Measurements from ENCODE around the gene FARP1.

Gene FARP1

GRCh38 chr13:98260357-98261164 is 117.7 kb downstream of the FARP1 start:
- H3K18ac ChIP-seq (ENCODE audit: low read length), result peak overlapping the region; percentile 71

GRCh38 chr13:98261165-98261702 is 118.3 kb downstream of the FARP1 start:
- Histone ChIP-seq H3K4me2 (ENCODE audit: low read length) (no peak overlapping the region), H3K27ac (ENCODE audit: low read depth, low read length) (no peak overlapping the region), H3K4me1 (ENCODE audit: control insufficient read depth in 1 of 2, insufficient read depth in 2 of 2, low read length in 2 of 2) (peaks cover 12 to 19% of the 10 kb centered on the region in 2 experiments), H3K23ac (ENCODE audit: low read length) (no peak overlapping the region), H4K8ac (ENCODE audit: low read depth, low read length) (no peak overlapping the region), H3K4ac (ENCODE audit: low read depth, low read length) (peak overlapping the region; percentile 17), H2BK5ac (ENCODE audit: low read depth, low read length, poor library complexity) (no peak overlapping the region), H4K12ac (ENCODE audit: low read depth, low read length) (no peak overlapping the region), H2AFZ (ENCODE audit: insufficient read depth, low read length, poor library complexity) (no peak overlapping the region), H3K36me3 (ENCODE audit: control insufficient read depth in 1 of 2, insufficient read depth in 2 of 2, low read length in 2 of 2) (no peaks in the 10 kb centered on the region), H3K79me1 (ENCODE audit: low read length) (peaks cover 5% of the 10 kb centered on the region), H3K27me3 (ENCODE audit: insufficient read depth, low read length) (no peaks in the 10 kb centered on the region), H4K91ac (ENCODE audit: low read depth, low read length) (no peak overlapping the region), H3K14ac (ENCODE audit: low read length) (no peak overlapping the region), H3K18ac (ENCODE audit: low read length) (peak overlapping the region; percentile 71), H2BK120ac (ENCODE audit: insufficient read depth, low read length, poor library complexity) (no peak overlapping the region), H3K4me3 (ENCODE audit: low read depth, low read length) (no peak overlapping the region), H3K9ac (ENCODE audit: low read length) (no peak overlapping the region), H2BK12ac (ENCODE audit: low read length) (no peak overlapping the region), H2AK5ac (ENCODE audit: low read length) (peak overlapping the region; percentile 14), H3K79me2 (ENCODE audit: control insufficient read depth, insufficient read depth, low read length, poor library complexity) (no peaks in the 10 kb centered on the region), H3K9me3 (ENCODE audit: insufficient read depth, low read depth, low read length) (no peaks in the 10 kb centered on the region)
- no CpG with 5 or more reads among the region's 6 CpGs for WGBS (ENCODE audit: extremely low coverage, insufficient coverage, insufficient read length)
- no peak for DNase-seq

More at GRCh38 chr13:98260357-98261164, 117.7 kb downstream of the FARP1 start:
- Histone ChIP-seq H2BK12ac (ENCODE audit: low read length) (no peak overlapping the region), H3K27ac (ENCODE audit: low read depth, low read length) (peak overlapping the region; percentile 14), H3K4me1 (ENCODE audit: control insufficient read depth in 1 of 2, insufficient read depth in 2 of 2, low read length in 2 of 2) (peaks cover 9 to 16% of the 10 kb centered on the region in 2 experiments), H2AK5ac (ENCODE audit: low read length) (peak overlapping the region; percentile 14), H4K8ac (ENCODE audit: low read depth, low read length) (no peak overlapping the region), H3K14ac (ENCODE audit: low read length) (no peak overlapping the region), H3K4me2 (ENCODE audit: low read length) (no peak overlapping the region), H2AFZ (ENCODE audit: insufficient read depth, low read length, poor library complexity) (no peak overlapping the region), H3K23ac (ENCODE audit: low read length) (no peak overlapping the region), H3K4me3 (ENCODE audit: low read depth, low read length) (no peak overlapping the region), H3K79me2 (ENCODE audit: control insufficient read depth, insufficient read depth, low read length, poor library complexity) (no peaks in the 10 kb centered on the region), H4K12ac (ENCODE audit: low read depth, low read length) (no peak overlapping the region), H4K91ac (ENCODE audit: low read depth, low read length) (no peak overlapping the region), H2BK5ac (ENCODE audit: low read depth, low read length, poor library complexity) (no peak overlapping the region), H3K9ac (ENCODE audit: low read length) (no peak overlapping the region), H3K4ac (ENCODE audit: low read depth, low read length) (peak overlapping the region; percentile 17), H3K27me3 (ENCODE audit: insufficient read depth, low read length) (no peaks in the 10 kb centered on the region), H3K9me3 (ENCODE audit: insufficient read depth, low read depth, low read length) (no peaks in the 10 kb centered on the region), H3K36me3 (ENCODE audit: control insufficient read depth in 1 of 2, insufficient read depth in 2 of 2, low read length in 2 of 2) (no peaks in the 10 kb centered on the region), H3K79me1 (ENCODE audit: low read length) (peaks cover 2% of the 10 kb centered on the region), H2BK120ac (ENCODE audit: insufficient read depth, low read length, poor library complexity) (no peak overlapping the region)
- no CpG with 5 or more reads among the region's 8 CpGs for WGBS (ENCODE audit: extremely low coverage, insufficient coverage, insufficient read length)
- no peak for DNase-seq

GRCh38 chr13:98262292-98262691 is 119.4 kb downstream of the FARP1 start:
- H2AK5ac ChIP-seq (ENCODE audit: low read length), result no peak overlapping the region
- H3K27ac ChIP-seq (ENCODE audit: low read depth, low read length), result no peak overlapping the region
- H2BK12ac ChIP-seq (ENCODE audit: low read length), result no peak overlapping the region
- no peak overlapping the region for H3K9ac ChIP-seq (ENCODE audit: low read length)
- WGBS (ENCODE audit: extremely low coverage, insufficient coverage, insufficient read length), result no CpG with 5 or more reads among the region's 5 CpGs
- no peak overlapping the region for H4K12ac ChIP-seq (ENCODE audit: low read depth, low read length)
- H2AFZ ChIP-seq (ENCODE audit: insufficient read depth, low read length, poor library complexity), result no peak overlapping the region
- H4K91ac ChIP-seq (ENCODE audit: low read depth, low read length), result no peak overlapping the region
- H4K8ac ChIP-seq (ENCODE audit: low read depth, low read length), result no peak overlapping the region
- no peak overlapping the region for H2BK120ac ChIP-seq (ENCODE audit: insufficient read depth, low read length, poor library complexity)
- no peaks in the 10 kb centered on the region for H3K9me3 ChIP-seq (ENCODE audit: insufficient read depth, low read depth, low read length)
- H3K4ac ChIP-seq (ENCODE audit: low read depth, low read length), result no peak overlapping the region
- H3K4me2 ChIP-seq (ENCODE audit: low read length), result no peak overlapping the region
- H3K18ac ChIP-seq (ENCODE audit: low read length), result no peak overlapping the region
- H3K79me1 ChIP-seq (ENCODE audit: low read length), result peaks cover 7% of the 10 kb centered on the region
- DNase-seq, result no peak
- H3K14ac ChIP-seq (ENCODE audit: low read length), result no peak overlapping the region
- no peak overlapping the region for H3K4me3 ChIP-seq (ENCODE audit: low read depth, low read length)
- no peaks in the 10 kb centered on the region for H3K36me3 ChIP-seq (ENCODE audit: control insufficient read depth in 1 of 2, insufficient read depth in 2 of 2, low read length in 2 of 2)
- H3K23ac ChIP-seq (ENCODE audit: low read length), result no peak overlapping the region
- no peak overlapping the region for H2BK5ac ChIP-seq (ENCODE audit: low read depth, low read length, poor library complexity)
- no peaks in the 10 kb centered on the region for H3K79me2 ChIP-seq (ENCODE audit: control insufficient read depth, insufficient read depth, low read length, poor library complexity)
- peaks cover 14 to 21% of the 10 kb centered on the region in 2 experiments for H3K4me1 ChIP-seq (ENCODE audit: control insufficient read depth in 1 of 2, insufficient read depth in 2 of 2, low read length in 2 of 2)
- no peaks in the 10 kb centered on the region for H3K27me3 ChIP-seq (ENCODE audit: insufficient read depth, low read length)

GRCh38 chr13:98263841-98264240 is 120.9 kb downstream of the FARP1 start:
- H3K4ac ChIP-seq (ENCODE audit: low read depth, low read length), result no peak overlapping the region
- no peak overlapping the region for H2AFZ ChIP-seq (ENCODE audit: insufficient read depth, low read length, poor library complexity)
- no peaks in the 10 kb centered on the region for H3K79me2 ChIP-seq (ENCODE audit: control insufficient read depth, insufficient read depth, low read length, poor library complexity)
- peaks cover 15% of the 10 kb centered on the region for H3K79me1 ChIP-seq (ENCODE audit: low read length)
- H4K91ac ChIP-seq (ENCODE audit: low read depth, low read length), result no peak overlapping the region
- no peak overlapping the region for H2AK5ac ChIP-seq (ENCODE audit: low read length)
- H3K9ac ChIP-seq (ENCODE audit: low read length), result no peak overlapping the region
- H4K8ac ChIP-seq (ENCODE audit: low read depth, low read length), result no peak overlapping the region
- H3K14ac ChIP-seq (ENCODE audit: low read length), result no peak overlapping the region
- H2BK120ac ChIP-seq (ENCODE audit: insufficient read depth, low read length, poor library complexity), result no peak overlapping the region
- no peak overlapping the region for H3K23ac ChIP-seq (ENCODE audit: low read length)
- H3K9me3 ChIP-seq (ENCODE audit: insufficient read depth, low read depth, low read length), result no peaks in the 10 kb centered on the region
- H3K4me1 ChIP-seq (ENCODE audit: control insufficient read depth in 1 of 2, insufficient read depth in 2 of 2, low read length in 2 of 2), result peaks cover 19 to 29% of the 10 kb centered on the region in 2 experiments
- H2BK5ac ChIP-seq (ENCODE audit: low read depth, low read length, poor library complexity), result no peak overlapping the region
- no peak overlapping the region for H3K27ac ChIP-seq (ENCODE audit: low read depth, low read length)
- no peaks in the 10 kb centered on the region for H3K36me3 ChIP-seq (ENCODE audit: control insufficient read depth in 1 of 2, insufficient read depth in 2 of 2, low read length in 2 of 2)
- H3K4me3 ChIP-seq (ENCODE audit: low read depth, low read length), result no peak overlapping the region
- H3K4me2 ChIP-seq (ENCODE audit: low read length), result no peak overlapping the region
- WGBS (ENCODE audit: extremely low coverage, insufficient coverage, insufficient read length), result no CpG with 5 or more reads among the region's 2 CpGs
- DNase-seq, result no peak
- no peak overlapping the region for H4K12ac ChIP-seq (ENCODE audit: low read depth, low read length)
- H3K18ac ChIP-seq (ENCODE audit: low read length), result no peak overlapping the region
- H3K27me3 ChIP-seq (ENCODE audit: insufficient read depth, low read length), result no peaks in the 10 kb centered on the region
- H2BK12ac ChIP-seq (ENCODE audit: low read length), result no peak overlapping the region

Measured in trophoblast cell (in vitro differentiated cells and primary cell).